ENCODE data around the gene PTGDR2.

The PTGDR2 gene

GRCh38 chr11:60855726-60856633 lies at the start of gene PTGDR2:
Gene PTGDR2 (minus strand): TSS chr11:60855950. CDS start chr11:60853722, 2,228 bp downstream.
- no peak for DNase-seq (ENCODE audit: low read depth in 3 of 3)

- DNase-seq (ENCODE audit: low read depth in 3 of 3): no peak
These were observed 49.3 kb upstream of the PTGDR2 start for GRCh38 chr11:60905047-60905446.

GRCh38 chr11:60902625-60903024 lies 46.9 kb upstream of the PTGDR2 start:
- DNase-seq (ENCODE audit: low read depth in 3 of 3): no peak

- DNase-seq (ENCODE audit: low read depth in 3 of 3): no peak
These were observed 45.1 kb upstream of the PTGDR2 start for GRCh38 chr11:60900673-60901404.

GRCh38 chr11:60899977-60900376 lies 44.2 kb upstream of the PTGDR2 start:
- no peak for DNase-seq (ENCODE audit: low read depth in 3 of 3)

GRCh38 chr11:60899046-60899936 lies 43.5 kb upstream of the PTGDR2 start:
- no peak for DNase-seq (ENCODE audit: low read depth in 3 of 3)

GRCh38 chr11:60897496-60897895 lies 41.7 kb upstream of the PTGDR2 start:
- no peak for DNase-seq (ENCODE audit: low read depth in 3 of 3)

GRCh38 chr11:60895687-60896086 lies 39.9 kb upstream of the PTGDR2 start:
- DNase-seq (ENCODE audit: low read depth in 3 of 3): no peak

- no peak for DNase-seq (ENCODE audit: low read depth in 3 of 3)
These were observed 35.5 kb upstream of the PTGDR2 start for GRCh38 chr11:60891103-60891741.

GRCh38 chr11:60890696-60891095 lies 34.9 kb upstream of the PTGDR2 start:
- DNase-seq (ENCODE audit: low read depth in 3 of 3): no peak

- no peak for DNase-seq (ENCODE audit: low read depth in 3 of 3)
These were observed 34.1 kb upstream of the PTGDR2 start for GRCh38 chr11:60889869-60890311.

GRCh38 chr11:60887556-60887955 lies 31.8 kb upstream of the PTGDR2 start:
- DNase-seq (ENCODE audit: low read depth in 3 of 3): no peak

GRCh38 chr11:60880643-60881282 lies 25.0 kb upstream of the PTGDR2 start:
- DNase-seq (ENCODE audit: low read depth in 3 of 3): no peak

- no peak for DNase-seq (ENCODE audit: low read depth in 3 of 3)
These were observed 24.3 kb upstream of the PTGDR2 start for GRCh38 chr11:60879971-60880588.

GRCh38 chr11:60879104-60879503 lies 23.4 kb upstream of the PTGDR2 start:
- no peak for DNase-seq (ENCODE audit: low read depth in 3 of 3)

- no peak for DNase-seq (ENCODE audit: low read depth in 3 of 3)
These were observed 22.7 kb upstream of the PTGDR2 start for GRCh38 chr11:60878245-60879101.

- DNase-seq (ENCODE audit: low read depth in 3 of 3): no peak
These were observed 20.4 kb upstream of the PTGDR2 start for GRCh38 chr11:60876168-60876485.

GRCh38 chr11:60875366-60876167 lies 19.8 kb upstream of the PTGDR2 start:
- no peak for DNase-seq (ENCODE audit: low read depth in 3 of 3)
